ENCODE data around the gene NF2.

- TF ChIP-seq, protein P1, sequence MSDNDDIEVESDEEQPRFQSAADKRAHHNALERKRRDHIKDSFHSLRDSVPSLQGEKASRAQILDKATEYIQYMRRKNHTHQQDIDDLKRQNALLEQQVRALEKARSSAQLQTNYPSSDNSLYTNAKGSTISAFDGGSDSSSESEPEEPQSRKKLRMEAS (IDR thresholded peaks at IDR 0.05; ENCODE audit: low read depth, low read length): no peak
- TF ChIP-seq CTCF (IDR thresholded peaks at IDR 0.05; ENCODE audit: low read depth, low read length): no peak
- no peak for TF ChIP-seq POLR2A (IDR thresholded peaks at IDR 0.05; ENCODE audit: extremely low read depth, insufficient read length)
Measured at GRCh38 chr22:29563652-29564460, 39.6 kb upstream of the NF2 start.

All from NB4 (cell line).